HG02840 (cell line): ENCODE measurements around the gene JAG2.

Source experiments
- ATAC-seq: cut with Tn5 transposase; IDR thresholded peaks from one replicate; pipeline ENCODE4 v1.9.1; 2021; ENCODE audit warnings: mild to moderate bottlenecking, moderate library complexity, moderate number of reproducible peaks; ENCODE audit not compliant: unreplicated experiment, low FRiP score

JAG2 gene

DNA sequence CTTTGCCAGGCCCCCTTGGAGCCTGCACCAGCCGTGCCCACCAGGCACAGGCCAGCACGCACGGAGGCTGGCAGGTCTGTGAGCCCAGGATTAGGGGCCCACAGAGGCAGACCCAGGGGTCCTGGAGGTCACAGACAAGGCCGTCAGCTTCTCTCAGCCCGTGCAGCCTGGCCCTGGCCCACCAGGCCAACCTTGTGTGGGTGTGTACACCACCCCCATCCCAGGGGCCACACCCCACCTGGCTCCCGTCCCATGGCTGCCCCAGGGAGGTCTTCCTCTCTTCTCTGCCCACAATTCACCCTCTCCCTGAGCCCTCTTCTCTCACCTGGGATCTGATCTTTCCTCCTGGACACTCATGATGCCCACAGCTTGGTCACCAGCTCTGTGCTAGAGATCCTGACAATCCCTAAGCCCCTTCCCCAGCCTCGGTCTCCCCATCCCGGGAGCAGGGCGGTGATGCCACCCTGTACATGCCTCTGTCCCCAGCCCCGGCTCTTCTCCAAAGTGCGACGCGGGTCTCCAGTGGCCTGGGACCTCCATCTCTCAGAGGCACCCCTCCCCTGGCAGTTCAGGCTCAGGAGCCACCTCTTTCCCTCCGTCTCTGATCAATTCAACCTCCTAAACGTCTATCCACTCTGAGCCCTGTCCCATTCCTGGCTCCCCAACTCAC, 72.2 kb downstream of the JAG2 start:
- ATAC-seq = no peak

GRCh38 chr14:105095236-105095805, 73.3 kb downstream of the JAG2 start:
- no peak for ATAC-seq

DNA sequence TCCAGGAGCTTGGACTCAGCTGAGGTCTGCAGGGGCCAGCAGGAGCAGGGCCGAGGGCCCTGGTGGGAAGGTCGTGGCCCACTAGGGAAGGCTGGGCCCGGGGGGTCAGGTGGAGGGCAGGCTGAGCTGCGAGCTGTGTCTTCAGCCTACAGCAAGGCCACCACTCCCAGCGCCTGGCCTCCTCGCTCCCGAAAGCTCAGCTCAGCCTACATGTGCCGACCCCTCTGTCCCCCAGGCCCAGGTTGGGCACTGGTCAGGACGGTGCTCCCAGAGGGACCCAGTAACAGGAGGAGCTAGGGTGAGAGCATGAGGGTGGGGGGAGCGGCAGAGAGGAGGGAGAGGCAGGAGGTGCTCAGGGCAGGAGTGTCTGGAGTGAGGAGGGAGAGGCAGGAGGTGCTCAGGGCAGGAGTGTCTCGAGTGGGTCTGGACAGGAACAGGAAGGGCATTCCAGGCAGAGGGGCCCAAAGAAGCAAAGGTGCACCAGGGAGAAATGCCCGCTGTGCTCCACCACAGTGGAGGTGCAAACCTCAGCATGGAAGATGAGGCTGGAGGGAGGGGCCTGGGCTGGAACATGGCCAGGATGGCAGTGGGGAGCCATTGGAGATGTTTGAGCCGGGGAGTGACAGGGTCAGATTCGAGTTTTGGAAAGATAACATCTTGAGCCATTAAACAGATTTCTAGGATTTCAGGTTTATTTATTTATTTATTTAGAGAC, 74.2 kb downstream of the JAG2 start:
- no peak for ATAC-seq

DNA sequence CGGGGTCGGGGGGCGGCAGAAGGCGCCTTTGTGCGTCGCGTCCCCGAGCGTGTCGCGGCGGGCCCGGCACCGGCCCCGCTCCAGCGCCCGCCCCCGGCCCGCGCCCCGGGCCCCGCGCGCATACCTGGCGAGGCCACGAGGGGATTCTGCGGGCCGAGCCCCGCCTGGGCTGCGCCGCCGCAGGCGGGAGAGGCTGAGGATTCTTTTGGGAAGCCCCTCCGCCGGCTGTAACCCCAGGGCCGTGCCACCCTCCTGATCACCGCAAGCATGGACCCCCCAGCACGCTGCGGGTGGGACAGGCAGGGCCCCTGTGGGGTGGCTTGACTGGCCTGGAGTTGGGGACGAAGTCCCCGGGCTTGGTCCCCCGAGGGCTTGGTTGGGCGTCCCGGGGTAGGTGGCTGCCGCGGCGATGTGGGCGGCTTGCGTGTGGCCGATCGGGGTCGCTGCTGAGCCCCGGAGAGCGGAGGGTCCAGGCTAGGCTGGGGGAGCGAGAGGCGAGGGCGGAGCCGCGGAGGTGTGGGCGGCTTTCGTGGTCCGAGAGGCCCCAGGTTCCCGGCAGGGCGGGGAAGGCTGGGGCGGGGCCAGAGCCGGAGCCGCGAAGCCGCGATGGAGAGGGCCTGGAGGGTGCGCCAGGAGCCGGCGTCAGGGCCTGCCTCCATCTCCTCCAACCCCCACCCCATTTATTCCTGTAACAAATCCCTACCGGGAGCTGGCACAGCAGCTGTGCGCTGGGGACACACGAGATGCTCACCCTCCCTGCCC, 75.0 kb downstream of the JAG2 start:
- peak; percentile 50 for ATAC-seq

DNA sequence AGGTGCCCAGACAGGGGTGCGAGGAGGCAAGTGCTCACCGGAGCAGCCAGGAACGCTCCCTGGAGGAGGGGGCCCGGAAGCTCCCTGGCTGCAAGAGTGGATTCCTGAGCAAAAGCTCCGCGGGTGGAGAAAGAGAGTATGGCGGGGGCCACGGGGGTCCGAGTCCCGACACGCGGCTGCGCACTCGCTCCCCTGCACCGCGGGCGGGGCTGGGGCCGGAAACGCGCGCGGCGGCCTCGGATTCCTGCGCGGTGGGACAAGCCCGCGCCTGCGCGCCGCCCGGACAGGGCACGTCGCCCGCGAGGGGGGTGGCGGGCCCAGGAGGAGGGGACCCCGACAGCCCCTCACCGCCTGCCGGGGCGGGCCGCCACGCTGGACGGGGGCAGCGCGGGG, 75.5 kb downstream of the JAG2 start:
- ATAC-seq = no peak

- ATAC-seq = no peak
Observed at GRCh38 chr14:105092171-105093037, 76.2 kb downstream of the JAG2 start.

- ATAC-seq = no peak
Observed at GRCh38 chr14:105091517-105092170, 76.9 kb downstream of the JAG2 start.

DNA sequence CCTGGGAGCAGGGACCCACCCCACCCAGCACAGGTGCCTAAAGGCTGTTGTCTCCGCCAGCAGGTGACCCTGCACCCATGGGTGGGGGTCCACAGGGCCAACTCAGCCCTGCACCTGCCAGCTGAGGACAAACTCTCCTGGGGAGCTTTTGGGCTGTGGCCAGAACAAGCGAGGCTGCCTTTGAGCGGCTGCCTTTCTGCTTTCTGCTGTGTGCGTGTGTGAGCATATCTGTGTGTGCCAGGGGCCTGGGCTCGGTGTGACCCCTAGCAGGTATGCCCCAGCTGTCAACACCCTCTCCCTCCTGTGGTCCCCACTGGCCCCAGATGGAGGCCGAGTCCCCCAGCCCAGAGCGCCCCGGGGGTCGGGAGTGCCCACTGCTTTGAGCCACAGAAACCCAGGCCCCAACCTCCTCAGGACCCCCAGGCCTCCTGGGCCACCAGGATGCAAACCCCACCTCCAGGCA, 77.5 kb downstream of the JAG2 start:
- no peak for ATAC-seq
